Kidney glomerular epithelial cell (primary cell): ENCODE measurements around the gene OTOP3.

ENCODE experiments used
- DNase-seq: peaks from one replicate; lab custom pipeline; 2025; lab: John Stamatoyannopoulos, UW

Gene OTOP3

DNA sequence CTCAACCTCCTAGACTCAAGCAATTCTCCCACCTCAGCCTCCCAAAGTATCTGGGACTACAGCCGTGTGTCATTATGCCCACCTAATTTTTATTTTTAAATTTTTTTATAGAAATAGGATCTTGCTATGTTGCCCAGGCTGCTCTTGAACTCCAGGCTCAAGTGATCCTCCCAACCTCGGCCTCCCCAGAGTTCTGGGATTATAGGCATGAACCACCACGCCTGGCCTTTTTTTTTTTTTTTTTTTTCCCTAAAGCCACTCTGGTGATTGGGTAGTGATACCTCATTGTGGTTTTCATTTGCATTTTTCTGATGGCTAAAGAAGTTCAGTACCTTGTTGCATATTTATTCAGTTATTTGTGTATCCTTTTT, 50.5 kb downstream of the OTOP3 start:
- DNase-seq, result no peak

DNA sequence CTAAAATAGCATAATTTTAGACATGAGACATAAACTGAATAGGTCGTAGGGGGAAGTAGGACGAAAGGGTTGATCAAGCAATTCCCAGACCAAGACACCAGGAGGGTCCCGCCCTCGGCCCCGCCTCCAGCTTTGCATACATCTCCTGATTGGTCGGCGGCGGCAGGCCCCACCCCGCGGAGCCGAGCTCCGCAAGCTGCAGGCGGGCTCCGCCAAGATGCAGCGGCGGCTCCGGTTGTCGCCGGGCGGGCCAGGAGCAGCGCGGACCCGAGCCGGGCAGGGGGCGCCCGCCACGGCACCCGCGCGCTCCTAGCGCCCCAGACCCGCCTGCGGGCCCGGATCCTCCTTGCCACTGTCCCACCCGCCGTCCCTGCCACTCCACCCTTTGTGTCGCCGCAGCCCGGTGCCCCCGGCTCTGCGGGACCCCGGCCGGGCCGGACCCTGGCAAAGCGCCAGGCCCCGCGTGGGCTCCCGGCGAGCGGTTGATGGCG, 51.8 kb downstream of the OTOP3 start, which contains the start of gene CDR2L:
Gene CDR2L (plus strand): TSS at position 215 of the 491 bp plus-strand sequence. CDS start 412 bp downstream, outside the sequence.
- DNase-seq, result peak; percentile 74

DNA sequence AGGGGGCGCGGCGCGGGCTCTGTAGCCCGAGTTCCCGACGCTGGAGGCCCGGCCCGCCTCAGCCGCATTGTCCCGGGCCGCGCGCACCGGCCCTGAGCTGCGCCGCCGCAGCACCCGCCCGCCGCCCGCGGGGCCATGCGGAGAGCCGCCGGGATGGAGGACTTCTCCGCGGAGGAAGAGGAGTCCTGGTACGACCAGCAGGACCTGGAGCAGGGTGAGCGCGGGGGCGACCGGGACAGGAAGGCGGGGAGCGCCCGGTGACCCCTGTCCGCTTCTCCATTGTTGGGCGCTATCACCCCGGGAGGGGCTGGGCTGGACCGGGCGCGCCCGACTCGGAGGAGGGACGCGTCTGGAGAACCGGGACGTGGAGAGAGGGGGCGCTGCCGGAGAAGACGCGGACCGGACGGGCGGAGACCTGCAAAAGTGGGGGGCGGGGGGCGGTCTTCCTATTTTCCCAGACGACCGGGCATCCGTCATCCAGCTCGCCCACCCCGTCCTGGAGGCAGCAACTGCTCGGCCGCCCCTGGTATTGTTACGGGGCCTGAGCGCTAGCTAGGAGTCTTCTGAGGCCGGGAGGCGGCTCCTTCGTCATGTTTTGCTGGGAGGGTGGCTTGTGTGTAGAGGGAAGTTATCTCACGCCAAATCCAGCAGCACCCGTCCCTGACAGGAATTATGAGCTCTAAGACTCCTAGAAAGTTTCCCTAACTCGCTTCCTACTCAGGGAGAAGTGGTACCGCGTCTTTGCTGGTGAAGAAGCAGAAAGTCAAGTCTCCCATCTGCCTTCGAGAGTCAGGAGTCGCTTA, 52.4 kb downstream of the OTOP3 start:
- peak; percentile 19 for DNase-seq

DNA sequence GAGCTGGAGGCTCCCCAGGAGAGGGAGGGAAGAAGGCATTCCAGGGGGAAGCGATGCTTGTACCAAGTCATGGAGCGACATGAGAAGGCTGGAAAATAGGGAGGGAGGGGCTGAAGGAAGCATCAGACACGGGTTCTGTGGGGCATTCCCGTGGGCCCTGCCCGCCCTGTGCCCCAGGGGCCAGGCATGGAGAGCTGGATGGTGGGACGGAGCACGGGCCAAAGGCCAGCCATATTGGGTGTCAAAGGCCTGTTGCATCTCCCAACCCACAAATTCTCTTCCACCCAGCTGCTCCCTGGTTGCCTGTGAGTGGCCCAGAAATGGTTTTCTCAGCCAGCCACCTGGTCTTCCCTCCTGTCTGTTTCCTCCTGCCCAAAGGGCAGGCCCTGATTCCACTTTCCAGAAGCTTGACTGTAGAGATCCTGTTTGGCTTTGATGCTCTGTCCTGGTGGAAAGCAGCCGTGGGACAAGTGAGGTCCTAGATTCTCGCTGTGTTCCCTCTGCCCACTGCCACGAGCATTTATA, 54.9 kb downstream of the OTOP3 start:
- DNase-seq, result no peak

DNA sequence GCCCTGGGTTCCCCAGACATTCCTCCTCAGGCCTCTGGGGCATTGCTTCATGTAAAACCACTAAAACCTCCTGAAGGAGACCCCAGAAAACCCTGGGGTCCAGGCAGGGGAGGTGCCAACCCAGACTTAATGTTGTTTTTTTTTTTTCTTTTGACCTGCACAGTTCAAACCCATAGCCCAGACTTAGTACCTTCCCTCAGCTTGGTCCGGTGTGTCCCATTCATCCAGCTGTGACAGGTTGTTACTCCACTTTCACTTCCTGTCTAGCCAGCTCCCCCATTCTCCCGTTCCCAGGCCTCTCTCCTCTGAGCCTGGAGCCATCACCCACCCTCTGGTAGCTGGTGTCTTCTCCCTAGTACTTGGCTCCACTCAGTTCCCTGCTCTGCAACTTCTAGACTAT, 56.5 kb downstream of the OTOP3 start:
- DNase-seq, result no peak

DNA sequence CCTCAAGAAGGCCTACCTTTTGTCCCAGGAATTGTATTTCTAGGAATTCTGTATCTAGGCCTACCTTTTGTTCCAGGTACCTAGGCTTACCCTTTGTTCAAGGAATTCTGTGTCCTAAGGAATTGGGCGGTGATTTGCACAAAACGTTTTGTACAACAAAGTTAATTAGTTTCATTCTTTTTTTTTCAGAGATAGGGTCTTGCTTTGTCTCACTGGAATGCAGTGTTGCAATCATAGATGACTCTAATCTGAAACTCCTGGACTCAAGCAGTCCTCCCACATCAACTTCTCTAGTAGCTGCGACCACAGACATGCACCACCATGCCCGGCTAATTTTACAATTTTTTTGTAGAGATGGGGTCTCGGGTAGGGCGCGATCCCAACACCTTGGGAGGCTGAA, 58.7 kb downstream of the OTOP3 start:
- DNase-seq, result peak; percentile 72

DNA sequence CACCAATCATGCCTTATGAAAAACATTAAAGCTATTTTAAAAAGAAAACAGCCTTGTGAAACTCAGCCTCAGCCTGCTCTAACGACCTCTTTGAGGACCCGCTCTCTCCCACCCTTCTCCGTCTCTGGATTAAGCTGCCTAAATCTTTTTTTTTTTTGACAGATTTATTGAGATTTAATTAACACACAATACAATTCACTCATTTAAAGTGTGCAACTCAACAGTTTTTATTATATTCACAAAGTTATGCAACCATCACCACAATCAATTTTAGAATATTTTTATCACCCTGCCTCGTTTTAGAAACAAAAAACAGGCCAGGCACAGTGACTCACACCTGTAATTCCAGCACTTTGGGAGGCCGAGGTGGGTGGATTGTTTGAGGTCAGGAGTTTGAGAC, 60.1 kb downstream of the OTOP3 start:
- DNase-seq, result no peak

DNA sequence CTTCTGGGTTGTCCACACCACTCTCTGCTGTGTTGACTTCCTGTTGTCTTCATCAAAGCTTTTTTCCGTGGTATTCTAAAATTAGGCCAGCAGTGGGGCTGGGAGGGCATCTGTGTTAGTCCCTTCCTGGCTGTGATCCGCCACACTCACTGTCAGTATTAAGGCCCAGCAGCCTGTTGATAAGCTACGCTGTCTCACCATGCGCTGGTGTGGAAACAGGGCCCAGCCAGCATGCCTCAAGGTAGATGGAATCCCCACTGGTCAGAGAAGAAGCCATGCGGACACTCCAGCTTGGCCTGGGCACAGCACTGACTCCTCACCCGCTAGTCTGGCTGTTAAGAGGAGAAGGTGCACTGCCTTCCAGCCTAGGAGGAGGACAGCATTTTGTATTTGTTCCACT, 63.1 kb downstream of the OTOP3 start:
- no peak for DNase-seq

DNA sequence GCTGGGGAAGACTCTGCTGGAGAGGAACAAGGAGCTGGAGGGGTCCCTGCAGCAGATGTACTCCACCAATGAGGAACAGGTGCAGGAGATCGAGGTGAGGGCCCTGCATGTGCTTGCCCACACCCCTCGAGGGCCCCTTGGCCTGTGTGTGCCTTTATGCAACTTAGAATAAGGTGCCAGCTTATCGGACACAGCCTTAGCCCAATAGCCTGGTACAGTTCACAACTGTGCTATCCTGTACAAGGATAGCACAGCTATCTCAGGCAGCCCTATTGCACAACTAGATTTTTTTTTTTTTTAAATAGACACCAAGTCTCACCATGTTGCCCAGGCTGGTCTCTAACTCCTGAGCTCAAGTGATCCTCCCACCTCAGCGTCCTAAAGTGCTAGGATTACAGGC, 63.8 kb downstream of the OTOP3 start:
- DNase-seq, result no peak
